Measurements from ENCODE around the gene MCF2L. TPM values are rescaled to one million over a fixed set of nuclear protein-coding genes. Genes with fewer than 3 reads are reported as not detected.

The MCF2L gene
- total and polyA plus RNA-seq, 4 donors, result 21.0 to 78.7 (median 35.9) TPM

DNA sequence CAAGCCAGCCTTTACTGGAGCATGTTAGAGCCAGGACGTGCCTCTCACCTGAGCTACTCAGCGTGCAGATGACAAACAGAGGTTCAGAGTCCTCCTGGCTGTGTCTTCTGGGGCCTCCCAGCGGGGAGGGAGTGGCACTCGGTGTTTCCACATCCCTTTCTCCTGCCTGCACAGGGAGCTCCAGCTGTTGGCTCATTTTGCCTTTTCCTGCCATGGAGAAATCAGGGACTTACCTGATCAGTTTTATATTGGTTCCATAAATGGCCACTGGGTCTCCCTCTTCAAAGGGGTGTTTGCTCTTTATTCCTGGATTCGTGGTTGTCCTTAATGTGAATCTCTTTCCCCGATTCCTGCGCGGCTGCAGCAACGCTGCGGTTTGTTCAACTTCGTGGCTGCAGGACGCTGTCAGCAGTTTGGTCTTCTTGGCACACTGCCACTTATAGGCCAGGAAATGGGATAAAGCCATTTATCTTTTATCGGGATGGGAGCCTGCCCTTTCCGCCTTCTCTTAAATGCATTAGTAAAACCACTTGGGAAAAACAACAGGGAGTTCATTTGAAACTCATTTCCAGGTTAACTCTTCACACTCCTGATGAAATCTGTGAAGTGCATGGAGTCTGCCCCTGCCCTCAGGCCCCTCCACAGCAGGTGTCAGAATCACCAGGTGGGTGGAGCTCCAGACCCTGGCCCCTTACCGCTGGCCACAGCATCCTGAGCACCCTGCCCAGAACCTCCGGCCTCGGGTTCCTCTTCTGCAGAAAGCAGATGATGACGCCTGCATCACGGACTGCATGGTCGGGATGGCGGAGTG, 39.8 kb upstream of the MCF2L start:
- DNase-seq, result peak; percentile 71 to 90 (median 84)
- Histone ChIP-seq H3K36me3 (ENCODE audit: control insufficient read depth in 4 of 4, insufficient read depth in 4 of 4, low read length in 4 of 4) (no peaks in the 10 kb centered on the region), H3K9me3 (ENCODE audit: control insufficient read depth in 4 of 4, insufficient read depth in 3 of 4, low read length in 3 of 4) (peaks cover 0 to 4% (median 1%) of the 10 kb centered on the region in 4 donors), H3K4me1 (ENCODE audit: control insufficient read depth in 5 of 5, insufficient read depth in 5 of 5, low read length in 5 of 5) (peaks cover 0 to 19% (median 9%) of the 10 kb centered on the region in 5 donors), H3K27me3 (ENCODE audit: control insufficient read depth in 3 of 3, insufficient read depth in 3 of 3, low read length in 2 of 3) (no peaks in the 10 kb centered on the region), H3K9ac (ENCODE audit: insufficient read depth in 1 of 2, low read length in 2 of 2) (no peak overlapping the region), H3K27ac (ENCODE audit: low read depth in 1 of 2, low read length in 1 of 2) (peak overlapping the region in 1 of 2 donors; percentile 15), H3K4me3 (no peak overlapping the region)
- TF ChIP-seq, protein P1, sequence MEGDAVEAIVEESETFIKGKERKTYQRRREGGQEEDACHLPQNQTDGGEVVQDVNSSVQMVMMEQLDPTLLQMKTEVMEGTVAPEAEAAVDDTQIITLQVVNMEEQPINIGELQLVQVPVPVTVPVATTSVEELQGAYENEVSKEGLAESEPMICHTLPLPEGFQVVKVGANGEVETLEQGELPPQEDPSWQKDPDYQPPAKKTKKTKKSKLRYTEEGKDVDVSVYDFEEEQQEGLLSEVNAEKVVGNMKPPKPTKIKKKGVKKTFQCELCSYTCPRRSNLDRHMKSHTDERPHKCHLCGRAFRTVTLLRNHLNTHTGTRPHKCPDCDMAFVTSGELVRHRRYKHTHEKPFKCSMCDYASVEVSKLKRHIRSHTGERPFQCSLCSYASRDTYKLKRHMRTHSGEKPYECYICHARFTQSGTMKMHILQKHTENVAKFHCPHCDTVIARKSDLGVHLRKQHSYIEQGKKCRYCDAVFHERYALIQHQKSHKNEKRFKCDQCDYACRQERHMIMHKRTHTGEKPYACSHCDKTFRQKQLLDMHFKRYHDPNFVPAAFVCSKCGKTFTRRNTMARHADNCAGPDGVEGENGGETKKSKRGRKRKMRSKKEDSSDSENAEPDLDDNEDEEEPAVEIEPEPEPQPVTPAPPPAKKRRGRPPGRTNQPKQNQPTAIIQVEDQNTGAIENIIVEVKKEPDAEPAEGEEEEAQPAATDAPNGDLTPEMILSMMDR (IDR thresholded peaks at IDR 0.05; ENCODE audit: control extremely low read depth, extremely low read depth), result no peak
- no peak for ATAC-seq (ENCODE audit: insufficient read depth, low FRiP score)
- 7 to 17% methylated on average over 21 of the region's 21 CpGs for WGBS, 2 donors

DNA sequence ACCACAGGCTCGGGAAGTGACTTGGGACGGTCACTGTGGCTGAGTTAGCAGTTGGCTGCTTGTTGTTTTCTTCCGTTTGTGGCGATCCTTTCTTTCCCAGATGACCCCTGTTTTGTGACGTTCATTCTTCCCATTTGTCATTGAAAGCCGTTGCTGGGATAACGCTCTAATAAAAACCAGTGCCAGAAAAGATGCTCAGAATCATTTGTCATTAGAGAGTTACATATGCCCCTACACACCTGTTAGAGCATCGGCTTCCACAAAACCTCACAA, 39.3 kb upstream of the MCF2L start:
- no peaks in the 10 kb centered on the region for H3K36me3 ChIP-seq (ENCODE audit: control insufficient read depth in 4 of 4, insufficient read depth in 4 of 4, low read length in 4 of 4)
- 18 to 34% methylated on average over 8 of the region's 8 CpGs for WGBS, 2 donors
- peaks cover 0 to 4% (median 1%) of the 10 kb centered on the region in 4 donors for H3K9me3 ChIP-seq (ENCODE audit: control insufficient read depth in 4 of 4, insufficient read depth in 3 of 4, low read length in 3 of 4)
- DNase-seq (peak in 1 of 3 donors; percentile 34), ATAC-seq (ENCODE audit: insufficient read depth, low FRiP score) (no peak)
- TF ChIP-seq, protein P1 (IDR thresholded peaks at IDR 0.05; ENCODE audit: control extremely low read depth, extremely low read depth), result no peak
- no peak overlapping the region for H3K27ac ChIP-seq (ENCODE audit: low read depth in 1 of 2, low read length in 1 of 2)
- H3K27me3 ChIP-seq (ENCODE audit: control insufficient read depth in 3 of 3, insufficient read depth in 3 of 3, low read length in 2 of 3), result no peaks in the 10 kb centered on the region
- no peak overlapping the region for H3K9ac ChIP-seq (ENCODE audit: insufficient read depth in 1 of 2, low read length in 2 of 2)
- H3K4me1 ChIP-seq (ENCODE audit: control insufficient read depth in 5 of 5, insufficient read depth in 5 of 5, low read length in 5 of 5), result peaks cover 0 to 19% (median 9%) of the 10 kb centered on the region in 5 donors
- no peak overlapping the region for H3K4me3 ChIP-seq

DNA sequence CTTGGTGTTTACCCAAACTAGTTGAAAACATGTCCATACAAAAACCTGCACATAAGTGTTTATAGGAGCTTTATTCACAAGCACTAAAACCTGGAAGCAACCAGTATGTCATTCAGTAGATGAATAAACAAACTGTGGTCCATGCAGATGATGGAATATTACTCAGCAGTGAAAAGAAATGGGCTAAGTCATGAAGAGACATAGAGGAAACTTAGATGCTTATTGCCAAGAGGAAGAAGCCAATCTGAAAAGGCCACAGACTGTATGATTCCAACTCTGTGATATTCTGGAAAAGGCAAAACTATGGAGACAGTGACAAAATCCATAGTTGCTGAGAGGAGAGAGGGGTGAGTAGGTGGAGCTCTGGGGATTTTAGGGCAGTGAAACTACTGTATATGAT, 38.8 kb upstream of the MCF2L start:
- no peak for ATAC-seq (ENCODE audit: insufficient read depth, low FRiP score)
- DNase-seq, result no peak
- Histone ChIP-seq H3K4me3 (no peak overlapping the region), H3K9me3 (ENCODE audit: control insufficient read depth in 4 of 4, insufficient read depth in 3 of 4, low read length in 3 of 4) (peaks cover 0 to 4% (median 1%) of the 10 kb centered on the region in 4 donors), H3K36me3 (ENCODE audit: control insufficient read depth in 4 of 4, insufficient read depth in 4 of 4, low read length in 4 of 4) (no peaks in the 10 kb centered on the region), H3K27ac (ENCODE audit: low read depth in 1 of 2, low read length in 1 of 2) (no peak overlapping the region), H3K9ac (ENCODE audit: insufficient read depth in 1 of 2, low read length in 2 of 2) (no peak overlapping the region), H3K27me3 (ENCODE audit: control insufficient read depth in 3 of 3, insufficient read depth in 3 of 3, low read length in 2 of 3) (no peaks in the 10 kb centered on the region), H3K4me1 (ENCODE audit: control insufficient read depth in 5 of 5, insufficient read depth in 5 of 5, low read length in 5 of 5) (peaks cover 0 to 19% (median 9%) of the 10 kb centered on the region in 5 donors)
- TF ChIP-seq, protein P1 (IDR thresholded peaks at IDR 0.05; ENCODE audit: control extremely low read depth, extremely low read depth), result no peak

All from lung (tissue), 12 donors.